Stimulated activated CD4-positive, alpha-beta T cell treated with anti-CD3 and anti-CD28 coated beads, Interleukin-1b, Interleukin-23, amount 100 ng/mL, for 24 hours (primary cell): ENCODE measurements around the gene SYNGR4.

Experiments used
- DNase-seq, 4 experiments: peaks; one replicate each; pipeline ENCODE4 v3.0.0-alpha.2; 2020; ENCODE audit warnings: low read depth in 4 of 4, low spot score in 1 of 4

The SYNGR4 gene

GRCh38 chr19:48341515-48342413 lies 22.4 kb upstream of the SYNGR4 start:
- DNase-seq = no peak

- DNase-seq = no peak
Observed at GRCh38 chr19:48342414-48342738, 21.8 kb upstream of the SYNGR4 start.

GRCh38 chr19:48342841-48343540 lies 21.2 kb upstream of the SYNGR4 start:
- no peak for DNase-seq

GRCh38 chr19:48344892-48345291 lies 19.3 kb upstream of the SYNGR4 start:
- no peak for DNase-seq

- DNase-seq = no peak
Observed at GRCh38 chr19:48346191-48346590, 18.0 kb upstream of the SYNGR4 start.

GRCh38 chr19:48348045-48348444 lies 16.1 kb upstream of the SYNGR4 start:
- DNase-seq = no peak

GRCh38 chr19:48348737-48349136 lies 15.4 kb upstream of the SYNGR4 start:
- DNase-seq = no peak

GRCh38 chr19:48350856-48351255 lies 13.3 kb upstream of the SYNGR4 start:
- no peak for DNase-seq

GRCh38 chr19:48351341-48351752 lies 12.8 kb upstream of the SYNGR4 start:
- DNase-seq = peak; percentile 71 to 79 (median 75)

- no peak for DNase-seq
Observed at GRCh38 chr19:48353677-48354076, 10.5 kb upstream of the SYNGR4 start.

- no peak for DNase-seq
Observed at GRCh38 chr19:48354332-48354992, 9.7 kb upstream of the SYNGR4 start.

GRCh38 chr19:48355365-48355954 lies 8.7 kb upstream of the SYNGR4 start:
- DNase-seq = no peak

- DNase-seq = no peak
Observed at GRCh38 chr19:48359123-48359522, 5.0 kb upstream of the SYNGR4 start.

- no peak for DNase-seq
Observed at GRCh38 chr19:48361912-48362311, 2.3 kb upstream of the SYNGR4 start.

GRCh38 chr19:48362716-48363499 lies 1.3 kb upstream of the SYNGR4 start:
- DNase-seq = peak; percentile 69 to 89 (median 76)

GRCh38 chr19:48363500-48363809 lies 712 bp upstream of the SYNGR4 start:
- DNase-seq = peak in 1 of 4 experiments; percentile 14

- DNase-seq = no peak
Observed at GRCh38 chr19:48364598-48365348, 606 bp downstream of the SYNGR4 start.

GRCh38 chr19:48365602-48366001 lies 1.4 kb downstream of the SYNGR4 start:
- no peak for DNase-seq

- no peak for DNase-seq
Observed at GRCh38 chr19:48367855-48368254, 3.7 kb downstream of the SYNGR4 start.

- no peak for DNase-seq
Observed at GRCh38 chr19:48368936-48369335, 4.8 kb downstream of the SYNGR4 start.
